Activated CD4-positive, CD25-positive, alpha-beta regulatory T cell treated with anti-CD3 and anti-CD28 coated beads, Interleukin-2, amount 50 U/mL, for 24 hours (primary cell): ENCODE results near the gene JDP2.
"Not testable (repeated sequence)": the region's sequence is repeated elsewhere in the genome, so short reads cannot be mapped to it uniquely, and the experiment has no call there.

Experiments used
- ATAC-seq, 2 donors: fragments of 150-1000 bp; cut with Tn5 transposase; one replicate each; pipeline ENCODE4 v1.10.0; 2021; ENCODE audit warnings: mild to moderate bottlenecking in 1 of 2, moderate library complexity in 1 of 2

The JDP2 gene

GRCh38 chr14:75457648-75458165 lies 29.9 kb downstream of the JDP2 start:
- no peak for ATAC-seq

GRCh38 chr14:75458305-75458704 lies 30.5 kb downstream of the JDP2 start:
- no peak for ATAC-seq

GRCh38 chr14:75459099-75459741 lies 31.4 kb downstream of the JDP2 start:
- no peak for ATAC-seq

GRCh38 chr14:75459791-75460190 lies 32.0 kb downstream of the JDP2 start:
- no peak for ATAC-seq

GRCh38 chr14:75460394-75460793 lies 32.6 kb downstream of the JDP2 start:
- ATAC-seq: no peak

- no peak for ATAC-seq
These were observed 33.5 kb downstream of the JDP2 start for GRCh38 chr14:75461303-75461702.

- no peak for ATAC-seq
These were observed 34.0 kb downstream of the JDP2 start for GRCh38 chr14:75461755-75462349.

GRCh38 chr14:75464626-75465025 lies 36.8 kb downstream of the JDP2 start:
- no peak for ATAC-seq

GRCh38 chr14:75467763-75468162 lies 39.9 kb downstream of the JDP2 start:
- no peak for ATAC-seq

- no peak for ATAC-seq
These were observed 41.3 kb downstream of the JDP2 start for GRCh38 chr14:75469164-75469563.

GRCh38 chr14:75469606-75470237 lies 41.9 kb downstream of the JDP2 start:
- no peak for ATAC-seq

- ATAC-seq: no peak
These were observed 42.5 kb downstream of the JDP2 start for GRCh38 chr14:75470238-75470797.

- ATAC-seq: no peak
These were observed 43.2 kb downstream of the JDP2 start for GRCh38 chr14:75471059-75471458.

- ATAC-seq: not testable (repeated sequence)
These were observed 46.3 kb downstream of the JDP2 start for GRCh38 chr14:75474127-75474526.

- ATAC-seq: no peak
These were observed 48.6 kb downstream of the JDP2 start for GRCh38 chr14:75476274-75476995.

- ATAC-seq: no peak
These were observed 50.1 kb downstream of the JDP2 start for GRCh38 chr14:75477881-75478280.

GRCh38 chr14:75479770-75480600 lies 52.2 kb downstream of the JDP2 start:
- no peak for ATAC-seq

GRCh38 chr14:75482366-75482765 lies 54.5 kb downstream of the JDP2 start:
- ATAC-seq: no peak

- no peak for ATAC-seq
These were observed 57.0 kb downstream of the JDP2 start for GRCh38 chr14:75484711-75485429.

- ATAC-seq: no peak
These were observed 58.5 kb downstream of the JDP2 start for GRCh38 chr14:75486318-75486717.

GRCh38 chr14:75487155-75487671 lies 59.4 kb downstream of the JDP2 start:
- peak; percentile 84 to 86 for ATAC-seq
